DND-41 (cell line): ENCODE data around the gene PPFIBP1.
"Not testable (repeated sequence)": the region's sequence is repeated elsewhere in the genome, so short reads cannot be mapped to it uniquely, and the experiment has no call there.

Experiments used
- ATAC-seq: fragments of 200-7000 bp; cut with Tn5 transposase; 3 replicates; pipeline ENCODE4 v1.9.1; 2021; ENCODE audit warnings: low read depth; ENCODE audit not compliant: insufficient read depth
- DNase-seq: peaks from one replicate; pipeline ENCODE4 v3.0.0-alpha.2; 2020
- H2AFZ ChIP-seq: 2 replicates; pipeline ENCODE4 v1.6.0; 2012; ENCODE audit warnings: low read depth, low read length
- H3K27ac ChIP-seq: 2 replicates; pipeline ENCODE4 v1.5.1; 2012; ENCODE audit warnings: low read length, inconsistent platforms
- H3K27me3 ChIP-seq: fragments of 200-600 bp; sonication (generic); 2 replicates; pipeline ENCODE4 v1.6.0; 2012; ENCODE audit warnings: low read length, mild to moderate bottlenecking, inconsistent platforms; ENCODE audit not compliant: insufficient read depth, poor library complexity
- H3K36me3 ChIP-seq: 2 replicates; pipeline ENCODE4 v1.5.1; 2012; ENCODE audit warnings: low read length, inconsistent platforms; ENCODE audit not compliant: insufficient read depth
- H3K4me1 ChIP-seq: 2 replicates; pipeline ENCODE4 v1.5.1; 2012; ENCODE audit warnings: mild to moderate bottlenecking, low read length; ENCODE audit not compliant: insufficient read depth
- H3K4me2 ChIP-seq: 2 replicates; pipeline ENCODE4 v1.6.0; 2012; ENCODE audit warnings: mild to moderate bottlenecking, moderate library complexity, low read length, inconsistent platforms; ENCODE audit not compliant: insufficient read depth
- H3K4me3 ChIP-seq, 2 experiments: fragments of 200-600 bp in 1 of 2; shearing (Covaris generic) in 1 of 2; 2 replicates each; pipeline ENCODE4 v1.5.1; 2012 to 2016; ENCODE audit warnings: inconsistent platforms in 2 of 2, low read length in 2 of 2, mild to moderate bottlenecking in 2 of 2, low read depth in 1 of 2, moderate library complexity in 1 of 2
- H3K79me2 ChIP-seq: 2 replicates; pipeline ENCODE4 v1.6.0; 2012; ENCODE audit warnings: low read length, inconsistent platforms; ENCODE audit not compliant: insufficient read depth
- H3K9ac ChIP-seq: 2 replicates; pipeline ENCODE4 v1.6.0; 2012; ENCODE audit warnings: low read depth, mild to moderate bottlenecking, inconsistent platforms, low read length, moderate library complexity
- H3K9me3 ChIP-seq: 2 replicates; pipeline ENCODE4 v1.5.1; 2012; ENCODE audit warnings: low read length, moderate library complexity, mild to moderate bottlenecking, inconsistent platforms; ENCODE audit not compliant: insufficient read depth, severe bottlenecking
- H4K20me1 ChIP-seq: 2 replicates; pipeline ENCODE4 v1.6.0; 2012; ENCODE audit warnings: low read length; ENCODE audit not compliant: insufficient read depth
- EZH2 ChIP-seq: IDR thresholded peaks from 3 replicates; pipeline ENCODE4 v1.6.1; 2012; ENCODE audit warnings: borderline replicate concordance, low read depth, mild to moderate bottlenecking, moderate library complexity, low read length, inconsistent platforms; ENCODE audit not compliant: severe bottlenecking
- TF ChIP-seq, protein P1 (sequence below): IDR thresholded peaks from 2 replicates; pipeline ENCODE4 v1.5.1; 2012; ENCODE audit warnings: borderline replicate concordance, low read length, moderate library complexity, mild to moderate bottlenecking; ENCODE audit not compliant: poor library complexity, severe bottlenecking; ENCODE audit errors: extremely low read depth

Gene PPFIBP1

DNA sequence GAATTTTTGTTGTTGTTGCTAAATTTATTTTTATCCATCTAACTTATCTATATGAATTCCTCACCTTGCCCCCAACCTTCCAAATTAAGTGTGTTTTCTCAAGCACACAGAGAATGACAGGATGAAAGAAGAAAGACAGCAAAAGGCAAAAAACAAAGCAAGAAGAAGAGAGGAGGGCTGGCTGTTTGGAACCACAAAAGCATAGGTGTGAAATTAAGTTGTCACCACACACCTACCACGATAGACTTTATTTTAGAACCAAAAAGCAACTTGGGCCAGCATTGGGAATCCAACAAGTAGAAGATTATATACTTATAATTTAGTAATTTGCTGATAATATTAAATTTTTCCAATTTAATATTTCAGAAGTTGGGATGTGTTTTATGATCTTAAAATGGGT lies 113.5 kb downstream of the PPFIBP1 start:
- Histone ChIP-seq H4K20me1 (no peaks in the 10 kb centered on the region), H3K9ac (no peak overlapping the region), H3K9me3 (no peaks in the 10 kb centered on the region), H3K36me3 (no peaks in the 10 kb centered on the region), H3K27ac (no peak overlapping the region), H2AFZ (no peak overlapping the region), H3K79me2 (no peaks in the 10 kb centered on the region), H3K4me1 (no peaks in the 10 kb centered on the region), H3K4me3 (no peak overlapping the region), H3K27me3 (no peaks in the 10 kb centered on the region), H3K4me2 (no peak overlapping the region)
- ATAC-seq (no peak), DNase-seq (no peak)
- TF ChIP-seq, protein P1, sequence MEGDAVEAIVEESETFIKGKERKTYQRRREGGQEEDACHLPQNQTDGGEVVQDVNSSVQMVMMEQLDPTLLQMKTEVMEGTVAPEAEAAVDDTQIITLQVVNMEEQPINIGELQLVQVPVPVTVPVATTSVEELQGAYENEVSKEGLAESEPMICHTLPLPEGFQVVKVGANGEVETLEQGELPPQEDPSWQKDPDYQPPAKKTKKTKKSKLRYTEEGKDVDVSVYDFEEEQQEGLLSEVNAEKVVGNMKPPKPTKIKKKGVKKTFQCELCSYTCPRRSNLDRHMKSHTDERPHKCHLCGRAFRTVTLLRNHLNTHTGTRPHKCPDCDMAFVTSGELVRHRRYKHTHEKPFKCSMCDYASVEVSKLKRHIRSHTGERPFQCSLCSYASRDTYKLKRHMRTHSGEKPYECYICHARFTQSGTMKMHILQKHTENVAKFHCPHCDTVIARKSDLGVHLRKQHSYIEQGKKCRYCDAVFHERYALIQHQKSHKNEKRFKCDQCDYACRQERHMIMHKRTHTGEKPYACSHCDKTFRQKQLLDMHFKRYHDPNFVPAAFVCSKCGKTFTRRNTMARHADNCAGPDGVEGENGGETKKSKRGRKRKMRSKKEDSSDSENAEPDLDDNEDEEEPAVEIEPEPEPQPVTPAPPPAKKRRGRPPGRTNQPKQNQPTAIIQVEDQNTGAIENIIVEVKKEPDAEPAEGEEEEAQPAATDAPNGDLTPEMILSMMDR, result no peak
- no peak for TF ChIP-seq EZH2

DNA sequence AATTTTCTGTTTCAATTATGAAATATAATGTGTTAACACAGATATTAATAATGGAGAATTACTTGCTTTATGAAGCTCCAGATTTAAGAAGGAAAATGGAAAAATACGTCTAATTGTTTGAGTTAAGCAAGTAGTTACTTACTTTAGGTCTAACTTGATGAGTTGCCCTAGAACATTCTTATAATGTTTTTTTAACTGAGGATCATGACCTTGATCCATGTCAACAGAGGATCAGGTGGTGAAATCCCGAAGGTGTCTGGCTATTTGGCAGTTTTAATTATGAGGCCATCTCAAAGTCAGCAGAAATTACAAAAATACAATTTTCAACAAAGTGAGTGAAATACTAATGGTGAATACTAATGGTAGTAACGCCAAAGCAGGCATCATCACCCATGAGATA lies 115.3 kb downstream of the PPFIBP1 start:
- no peaks in the 10 kb centered on the region for H3K4me1 ChIP-seq
- H3K27me3 ChIP-seq, result no peaks in the 10 kb centered on the region
- ATAC-seq (no peak), DNase-seq (no peak)
- no peak overlapping the region for H3K9ac ChIP-seq
- H3K9me3 ChIP-seq, result no peaks in the 10 kb centered on the region
- H3K79me2 ChIP-seq, result no peaks in the 10 kb centered on the region
- H2AFZ ChIP-seq, result no peak overlapping the region
- TF ChIP-seq EZH2, result no peak
- TF ChIP-seq, protein P1, result no peak
- no peak overlapping the region for H3K4me3 ChIP-seq
- H3K36me3 ChIP-seq, result no peaks in the 10 kb centered on the region
- no peak overlapping the region for H3K4me2 ChIP-seq
- H3K27ac ChIP-seq, result no peak overlapping the region
- H4K20me1 ChIP-seq, result no peaks in the 10 kb centered on the region

DNA sequence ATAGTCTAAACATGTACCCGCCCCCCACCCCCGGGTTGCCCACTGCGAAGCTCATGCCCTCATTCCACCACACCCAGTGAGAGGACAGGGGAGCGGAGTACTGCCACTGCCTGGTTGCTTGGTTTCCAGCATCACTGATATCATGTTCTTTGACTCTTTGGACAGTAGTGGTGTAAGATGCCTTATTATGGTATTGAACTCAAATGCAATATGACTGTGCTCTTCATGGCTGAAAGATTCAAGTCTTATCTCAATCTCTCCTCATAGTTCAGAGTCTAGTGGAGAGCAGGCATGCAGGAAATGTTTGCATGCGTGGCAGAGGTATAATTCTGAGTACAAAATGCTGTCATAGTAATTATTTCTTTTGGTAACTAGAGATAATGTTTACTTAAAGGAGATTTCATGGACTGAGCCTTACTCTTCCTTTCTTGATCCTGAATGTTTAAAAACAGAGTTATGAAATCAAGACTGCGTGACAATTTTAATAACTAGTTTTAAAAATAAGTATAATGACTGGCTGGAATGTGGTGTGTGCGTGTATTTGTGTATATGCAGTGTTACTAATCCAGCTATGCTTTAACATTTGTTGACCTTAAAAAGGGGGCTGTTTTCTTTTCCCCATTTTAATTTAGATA lies 116.7 kb downstream of the PPFIBP1 start:
- H3K27ac ChIP-seq, DNase-seq, H3K4me1 ChIP-seq, H3K9me3 ChIP-seq, H3K9ac ChIP-seq, H3K79me2 ChIP-seq, H3K4me2 ChIP-seq, ATAC-seq, H3K27me3 ChIP-seq, H3K4me3 ChIP-seq, H3K36me3 ChIP-seq, H4K20me1 ChIP-seq, H2AFZ ChIP-seq: not testable (repeated sequence)

DNA sequence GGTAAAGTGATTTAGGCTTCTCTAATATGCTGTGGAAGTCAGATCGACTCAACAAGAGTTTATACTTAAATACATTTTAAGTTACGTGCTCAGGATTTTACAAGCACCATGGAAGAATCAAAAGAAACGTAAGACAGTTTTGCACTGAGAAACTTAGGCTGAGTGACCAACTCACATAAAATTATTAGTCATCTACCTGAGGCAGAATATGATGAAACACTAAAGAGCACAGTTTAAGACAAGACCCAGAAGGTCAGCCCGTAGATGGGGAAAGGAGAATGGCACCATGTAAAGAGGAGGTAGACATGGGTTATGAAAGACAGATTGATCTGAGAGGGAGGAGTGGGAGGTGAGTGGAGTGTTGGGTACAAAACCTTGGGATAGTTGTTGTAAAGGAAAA lies 118.4 kb downstream of the PPFIBP1 start:
- not testable (repeated sequence) for H4K20me1 ChIP-seq, DNase-seq, H3K79me2 ChIP-seq, H3K9ac ChIP-seq, H3K4me1 ChIP-seq, H3K27ac ChIP-seq, H3K4me2 ChIP-seq, H2AFZ ChIP-seq, H3K9me3 ChIP-seq, H3K27me3 ChIP-seq, H3K36me3 ChIP-seq, ATAC-seq, H3K4me3 ChIP-seq

DNA sequence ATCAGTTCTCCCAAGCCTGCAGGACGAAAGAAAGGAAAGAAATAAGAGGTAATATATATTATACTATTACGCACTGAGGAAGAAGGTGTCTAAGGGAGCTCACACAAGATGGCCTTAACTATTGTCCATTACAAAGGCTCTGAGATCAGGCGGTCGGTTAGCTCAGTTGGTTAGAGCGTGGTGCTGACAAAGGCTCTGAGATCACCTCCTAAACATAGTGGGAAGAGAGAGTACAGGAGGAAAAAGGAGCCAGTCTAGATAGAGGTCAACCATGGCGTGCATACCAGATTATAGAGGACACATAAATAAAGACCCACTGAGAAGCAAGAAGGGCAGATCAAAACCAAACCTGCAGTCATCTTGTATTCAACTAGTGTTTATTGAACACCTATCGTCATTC lies 118.9 kb downstream of the PPFIBP1 start:
- not testable (repeated sequence) for H3K79me2 ChIP-seq, H3K9me3 ChIP-seq, ATAC-seq, H3K27ac ChIP-seq, H3K4me1 ChIP-seq, H3K4me3 ChIP-seq, H3K4me2 ChIP-seq, H3K27me3 ChIP-seq, H2AFZ ChIP-seq, H4K20me1 ChIP-seq, H3K36me3 ChIP-seq, DNase-seq, H3K9ac ChIP-seq
